GM21381 (cell line): ENCODE measurements around the gene ADARB2.

ENCODE experiments used
- ATAC-seq: cut with Tn5 transposase; IDR thresholded peaks from one replicate; pipeline ENCODE4 v1.9.1; 2021; ENCODE audit warnings: mild to moderate bottlenecking, moderate library complexity; ENCODE audit not compliant: unreplicated experiment

Gene ADARB2

GRCh38 chr10:1532636-1533035 lies 204.7 kb downstream of the ADARB2 start:
- ATAC-seq: no peak

- ATAC-seq: no peak
Observed at GRCh38 chr10:1531883-1532597, 205.3 kb downstream of the ADARB2 start.

- no peak for ATAC-seq
Observed at GRCh38 chr10:1530871-1531517, 206.3 kb downstream of the ADARB2 start.

GRCh38 chr10:1529806-1530413 lies 207.4 kb downstream of the ADARB2 start:
- ATAC-seq: no peak

GRCh38 chr10:1527951-1528350 lies 209.4 kb downstream of the ADARB2 start:
- no peak for ATAC-seq

GRCh38 chr10:1526436-1527055 lies 210.8 kb downstream of the ADARB2 start:
- no peak for ATAC-seq

GRCh38 chr10:1525354-1526162 lies 211.8 kb downstream of the ADARB2 start:
- ATAC-seq: no peak

- no peak for ATAC-seq
Observed at GRCh38 chr10:1524540-1524939, 212.8 kb downstream of the ADARB2 start.

- ATAC-seq: no peak
Observed at GRCh38 chr10:1523221-1523620, 214.1 kb downstream of the ADARB2 start.

- no peak for ATAC-seq
Observed at GRCh38 chr10:1522237-1522636, 215.1 kb downstream of the ADARB2 start.

- no peak for ATAC-seq
Observed at GRCh38 chr10:1521741-1522140, 215.6 kb downstream of the ADARB2 start.

- no peak for ATAC-seq
Observed at GRCh38 chr10:1520909-1521565, 216.3 kb downstream of the ADARB2 start.

- ATAC-seq: no peak
Observed at GRCh38 chr10:1519391-1519790, 217.9 kb downstream of the ADARB2 start.

GRCh38 chr10:1517684-1518083 lies 219.6 kb downstream of the ADARB2 start:
- ATAC-seq: no peak

- no peak for ATAC-seq
Observed at GRCh38 chr10:1516492-1517165, 220.7 kb downstream of the ADARB2 start.

GRCh38 chr10:1515780-1516491 lies 221.4 kb downstream of the ADARB2 start:
- ATAC-seq: no peak

GRCh38 chr10:1515121-1515779 lies 222.1 kb downstream of the ADARB2 start:
- no peak for ATAC-seq

GRCh38 chr10:1514681-1515080 lies 222.6 kb downstream of the ADARB2 start:
- ATAC-seq: no peak

- ATAC-seq: no peak
Observed at GRCh38 chr10:1513221-1513620, 224.1 kb downstream of the ADARB2 start.
